ENCODE results near the gene AIFM1. TPM values are rescaled to one million over a fixed set of nuclear protein-coding genes. Genes with fewer than 3 reads are reported as not detected.

The AIFM1 gene
- total RNA-seq, 4 donors from 2014 or later: 7.6 to 15.0 (median 10.4) TPM

GRCh38 chrX:130098210-130098552 is 67.5 kb downstream of the AIFM1 start:
- WGBS, 2 donors: 28 to 38% methylated on average over 4 to 5 of the region's 5 CpGs
- no peak for TF ChIP-seq POLR2A (IDR thresholded peaks at IDR 0.05)
- TF ChIP-seq CTCF (IDR thresholded peaks at IDR 0.05): no peak
- H3K4me3 ChIP-seq (ENCODE audit: low read depth, poor library complexity, severe bottlenecking): no peak overlapping the region

GRCh38 chrX:130097507-130098209 is 68.0 kb downstream of the AIFM1 start:
- WGBS, 2 donors: 33 to 38% methylated on average over 4 to 14 of the region's 14 CpGs
- H3K4me3 ChIP-seq (ENCODE audit: low read depth, poor library complexity, severe bottlenecking): no peak overlapping the region
- intact Hi-C loops (cut with DNase I; ENCODE audit: low total_unique reads): no loop called here
- DNase-seq (ENCODE audit: low spot score in 2 of 2): no peak
- TF ChIP-seq POLR2A (IDR thresholded peaks at IDR 0.05) (no peak), CTCF (IDR thresholded peaks at IDR 0.05) (no peak)

More at GRCh38 chrX:130098210-130098552, 67.5 kb downstream of the AIFM1 start:
- intact Hi-C loops (cut with DNase I; ENCODE audit: low total_unique reads): no loop called here
- DNase-seq (ENCODE audit: low spot score in 2 of 2): no peak

GRCh38 chrX:130095249-130096030 is 70.2 kb downstream of the AIFM1 start:
- DNase-seq (ENCODE audit: low spot score in 2 of 2): no peak
- TF ChIP-seq CTCF (IDR thresholded peaks at IDR 0.05) (no peak), POLR2A (IDR thresholded peaks at IDR 0.05) (no peak)
- 77 to 84% methylated on average over 5 to 6 of the region's 6 CpGs for whole genome bisulfite sequencing, 2 donors
- intact Hi-C loops (cut with DNase I; ENCODE audit: low total_unique reads): no loop called here
- H3K4me3 ChIP-seq (ENCODE audit: low read depth, poor library complexity, severe bottlenecking): no peak overlapping the region

GRCh38 chrX:130094696-130095095 is 70.9 kb downstream of the AIFM1 start:
- 20 to 47% methylated on average over 3 to 8 of the region's 8 CpGs for WGBS, 2 donors
- no peak for DNase-seq (ENCODE audit: low spot score in 2 of 2)
- intact Hi-C loops (cut with DNase I; ENCODE audit: low total_unique reads): no loop called here
- no peak for TF ChIP-seq POLR2A (IDR thresholded peaks at IDR 0.05)
- no peak for TF ChIP-seq CTCF (IDR thresholded peaks at IDR 0.05)
- H3K4me3 ChIP-seq (ENCODE audit: low read depth, poor library complexity, severe bottlenecking): no peak overlapping the region

- DNase-seq (ENCODE audit: low spot score in 2 of 2): no peak
- TF ChIP-seq POLR2A (IDR thresholded peaks at IDR 0.05) (no peak), CTCF (IDR thresholded peaks at IDR 0.05) (no peak)
- H3K4me3 ChIP-seq (ENCODE audit: low read depth, poor library complexity, severe bottlenecking): no peak overlapping the region
- intact Hi-C loops (cut with DNase I; ENCODE audit: low total_unique reads): no loop called here
- 78 to 97% methylated on average over 2 of the region's 2 CpGs for WGBS, 2 donors
Observed at GRCh38 chrX:130093271-130093670, 72.4 kb downstream of the AIFM1 start.

Data from lower leg skin (tissue), 4 donors.